ENCODE results near the gene TAF1D.

The TAF1D gene

DNA sequence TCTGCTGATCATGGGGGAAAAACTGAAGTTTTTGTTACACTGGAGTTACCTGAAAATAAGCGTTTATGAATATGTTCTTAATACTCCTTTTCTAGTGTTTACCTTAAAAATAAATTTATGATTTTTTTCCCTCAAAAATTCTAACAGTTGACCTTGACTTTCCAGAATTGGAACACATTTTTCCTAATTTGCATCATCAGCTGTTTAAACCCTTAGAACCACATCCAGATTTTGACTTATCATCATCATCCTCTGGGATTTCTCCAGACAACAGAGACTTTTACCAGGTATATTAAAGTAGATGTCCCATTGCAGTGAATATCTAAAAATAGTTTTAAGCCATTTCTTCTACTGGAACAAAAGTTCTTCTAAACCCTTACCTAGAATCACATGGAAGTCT, 17.2 kb downstream of the TAF1D start:
- no peak for DNase-seq

DNA sequence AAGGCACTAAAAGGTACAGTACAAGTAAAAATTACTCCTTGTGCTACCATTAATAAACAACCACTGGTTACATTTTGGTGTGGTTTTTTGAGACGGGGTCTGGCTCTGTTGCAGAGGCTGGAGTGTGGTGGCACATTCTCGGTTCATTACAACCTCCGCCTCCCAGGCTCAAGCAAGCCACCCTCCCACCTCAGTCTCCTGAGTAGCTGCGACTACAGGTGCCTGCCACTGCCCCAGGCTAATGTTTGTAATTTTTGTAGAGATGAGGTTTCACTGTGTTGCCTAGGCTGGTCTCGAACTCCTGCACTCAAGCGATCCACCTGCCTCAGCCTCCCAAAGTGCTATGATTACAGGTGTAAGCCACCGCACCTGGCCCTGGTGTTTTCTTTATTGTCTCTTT, 20.8 kb downstream of the TAF1D start:
- no peak for DNase-seq

DNA sequence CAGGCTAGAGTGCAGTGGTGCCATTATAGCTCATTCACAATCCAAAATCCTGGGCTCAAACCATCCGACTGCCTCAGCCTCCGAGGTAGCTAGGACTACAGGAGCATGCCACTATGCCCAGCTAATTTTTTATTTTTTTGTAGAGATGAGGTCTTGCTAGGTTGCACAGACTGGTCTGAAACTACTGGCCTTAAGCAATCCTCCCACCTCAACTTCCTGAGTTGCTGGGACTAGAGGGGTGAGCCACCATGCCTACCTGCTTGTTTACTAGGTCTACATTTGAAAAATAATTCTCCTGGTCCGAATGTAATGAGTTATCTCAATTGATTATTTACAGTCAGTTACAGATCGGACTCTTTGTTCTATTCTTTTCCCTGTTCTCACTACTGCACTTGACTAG, 22.0 kb downstream of the TAF1D start:
- DNase-seq: no peak

DNA sequence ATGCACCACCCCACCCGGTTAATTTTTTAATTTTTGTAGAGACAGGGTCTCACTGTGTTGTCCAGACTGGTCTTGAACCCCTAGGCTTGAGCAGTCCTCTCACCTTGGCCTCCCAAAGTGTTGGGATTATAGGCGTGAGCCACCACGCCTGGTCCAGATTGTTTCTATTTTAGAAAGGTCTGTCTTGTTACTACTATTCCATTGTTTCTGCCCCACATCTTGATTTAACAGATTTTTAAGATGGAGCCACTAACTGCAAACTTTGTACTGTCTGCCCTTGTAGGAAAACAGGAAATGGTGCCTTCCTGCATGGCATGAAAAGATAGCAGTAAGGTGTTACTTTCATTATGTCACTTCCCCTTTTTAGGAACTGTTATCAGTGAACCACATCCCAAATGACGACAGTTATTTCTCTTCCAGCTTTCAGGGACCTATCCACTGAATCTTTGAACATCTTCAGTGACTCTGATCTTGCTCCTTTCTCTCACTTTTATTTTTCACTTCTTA, 23.2 kb downstream of the TAF1D start:
- DNase-seq: no peak

DNA sequence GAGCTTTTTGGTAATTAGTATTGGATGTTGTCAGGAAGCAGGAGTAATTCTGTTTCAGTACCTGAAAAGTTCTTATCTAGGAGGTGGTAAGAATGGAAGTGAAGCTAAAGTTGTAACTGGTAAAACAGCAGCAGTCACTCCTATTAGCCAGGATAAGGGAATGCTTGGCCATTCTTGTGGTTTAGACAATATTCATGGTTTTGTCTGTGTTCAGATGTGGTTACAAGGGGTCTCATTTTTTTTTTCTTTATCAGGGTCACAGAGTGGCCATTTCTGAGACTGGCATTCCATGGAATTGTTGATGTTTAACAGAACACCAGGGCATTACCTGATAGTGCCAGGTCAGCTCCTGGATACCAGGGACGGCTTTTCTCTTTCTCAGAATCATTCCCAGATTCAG, 23.8 kb downstream of the TAF1D start:
- no peak for DNase-seq

DNA sequence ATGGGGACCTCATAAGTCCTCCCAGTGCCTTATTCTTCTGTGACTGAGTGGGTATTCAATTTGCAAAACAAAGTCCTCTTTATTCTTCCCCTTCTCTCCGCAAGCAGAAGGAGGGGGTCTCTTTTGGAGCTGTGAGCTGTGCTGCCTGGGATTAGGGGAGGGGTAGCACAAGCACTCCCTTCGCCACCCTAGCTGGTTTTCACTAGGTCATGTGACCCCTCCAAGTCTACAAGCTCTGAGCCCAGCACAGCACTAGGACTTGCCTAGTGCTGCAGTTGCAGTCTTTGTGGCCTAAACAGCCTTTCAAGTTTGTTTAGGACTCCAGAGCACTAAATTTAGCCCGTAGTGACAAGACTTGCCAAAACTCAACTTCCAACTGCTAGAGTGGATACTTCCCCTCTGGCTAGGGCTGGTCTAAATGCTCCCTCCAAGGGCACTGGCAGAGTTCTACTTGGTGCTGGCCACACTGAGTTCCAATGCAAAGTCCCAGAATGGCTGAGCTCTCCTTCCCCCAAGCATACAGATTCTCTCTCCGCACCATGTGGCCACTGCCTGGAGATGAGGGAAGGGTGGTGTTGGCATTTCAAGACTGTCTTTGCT, 25.4 kb downstream of the TAF1D start:
- no peak for DNase-seq

DNA sequence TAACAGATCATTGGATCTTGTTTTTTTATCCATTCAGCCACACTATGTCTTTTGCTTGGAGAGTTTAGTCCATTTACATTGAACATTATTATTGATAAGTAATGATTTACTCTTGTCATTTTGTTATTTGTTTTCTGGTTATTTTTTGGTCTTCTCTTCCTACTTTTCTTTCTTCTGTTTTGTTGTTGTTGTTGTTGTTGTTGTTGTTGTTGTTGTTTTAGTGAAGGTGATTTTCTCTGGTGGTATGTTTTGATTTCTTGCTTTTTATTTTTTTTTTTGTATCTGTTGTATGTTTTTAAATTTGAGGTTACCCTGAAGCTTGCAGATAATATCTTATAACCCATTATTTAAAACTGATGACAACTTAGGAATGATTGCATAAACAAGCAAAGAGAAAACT, 28.6 kb downstream of the TAF1D start:
- no peak for DNase-seq

DNA sequence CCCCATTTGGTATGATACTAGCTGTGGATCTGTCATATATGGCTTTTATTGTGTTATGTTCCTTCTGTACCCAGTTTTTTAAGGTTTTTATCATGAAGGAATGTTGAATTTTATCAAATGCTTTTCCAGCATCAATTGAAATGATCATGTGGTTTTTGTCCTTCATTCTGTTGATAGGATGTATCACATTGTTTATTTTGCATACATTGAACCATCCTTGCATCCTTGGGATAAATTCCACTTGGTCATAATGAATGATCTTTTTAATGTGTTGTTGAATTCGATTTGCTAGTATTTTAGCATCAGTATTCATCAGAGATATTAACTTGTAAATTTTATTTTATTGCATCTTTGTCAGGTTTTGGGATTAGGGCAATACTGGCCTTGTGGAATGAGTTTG, 31.1 kb downstream of the TAF1D start:
- no peak for DNase-seq

DNA sequence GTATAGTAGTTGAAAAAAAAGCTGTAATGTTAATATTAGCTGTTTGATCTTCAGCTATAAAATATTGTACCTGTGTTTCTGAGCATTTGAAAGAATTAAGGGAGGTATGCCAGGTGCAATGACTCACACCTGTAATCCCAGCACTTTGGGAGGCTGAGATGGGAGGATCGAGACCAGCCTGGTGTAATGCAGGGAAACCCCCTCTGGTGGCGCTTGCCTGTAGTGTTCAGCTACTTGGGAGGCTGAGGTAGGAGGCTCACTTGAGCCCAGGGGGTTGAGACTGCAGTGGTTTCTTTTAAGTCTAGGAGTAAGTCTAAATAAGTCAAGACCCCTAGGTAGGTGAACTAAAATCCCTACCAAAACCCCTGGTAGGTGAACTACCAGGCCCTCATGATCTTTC, 37.1 kb downstream of the TAF1D start:
- DNase-seq: no peak

DNA sequence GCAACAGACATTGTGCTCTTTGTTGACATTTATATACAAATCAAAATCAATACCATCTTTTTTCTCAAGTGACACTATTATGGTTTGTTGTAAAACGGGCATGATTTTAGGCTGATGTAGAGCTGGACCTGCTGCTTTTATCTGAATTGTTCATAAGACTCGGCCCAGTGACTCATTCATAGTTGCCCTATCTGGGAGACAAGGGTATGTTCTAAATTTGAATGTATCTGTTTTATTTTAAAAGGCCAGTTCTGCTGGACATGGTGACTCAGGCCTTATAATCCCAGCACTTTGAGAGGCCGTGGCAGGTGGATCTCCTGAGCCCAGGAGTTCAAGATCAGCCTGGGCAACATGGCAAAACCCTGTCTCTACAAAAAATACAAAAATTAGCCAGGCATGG, 40.5 kb downstream of the TAF1D start:
- no peak for DNase-seq

DNA sequence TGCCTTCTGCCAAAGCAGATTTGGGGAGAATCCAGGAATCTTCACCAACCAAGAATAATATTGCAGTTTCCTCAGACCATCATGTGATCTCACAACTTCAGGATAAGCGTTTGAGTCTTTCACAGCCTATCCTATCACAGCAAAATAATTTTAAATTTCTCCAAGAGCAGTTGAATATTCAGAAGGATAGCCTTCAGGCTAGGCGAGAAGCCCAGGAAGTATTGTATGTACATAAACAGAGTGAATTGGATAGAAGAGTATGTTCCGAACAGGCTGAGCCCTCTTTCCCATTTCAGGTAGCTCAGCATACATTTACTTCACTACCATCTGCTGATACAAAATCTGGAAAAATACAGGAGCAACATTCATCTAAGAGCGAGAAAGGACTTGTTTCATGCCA, 43.7 kb downstream of the TAF1D start:
- DNase-seq: no peak

DNA sequence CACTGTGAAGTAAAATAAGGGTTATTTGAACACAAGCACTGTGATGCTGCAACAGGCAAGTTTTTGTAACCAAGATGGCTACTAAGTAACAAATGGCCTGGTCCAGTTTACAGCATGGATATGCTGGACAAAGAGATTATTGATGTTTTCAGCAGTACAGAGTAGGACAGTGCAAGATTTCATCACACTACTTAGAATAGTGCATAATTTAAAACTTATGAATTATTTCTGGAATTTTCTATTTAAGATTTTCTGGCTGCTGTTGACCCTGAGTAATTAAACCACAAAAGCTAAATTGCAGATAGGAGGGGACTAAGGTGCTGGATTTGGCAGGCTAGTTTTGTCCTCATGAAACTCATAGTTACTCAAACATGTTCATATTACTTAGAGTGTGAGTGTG, 46.7 kb downstream of the TAF1D start:
- no peak for DNase-seq

DNA sequence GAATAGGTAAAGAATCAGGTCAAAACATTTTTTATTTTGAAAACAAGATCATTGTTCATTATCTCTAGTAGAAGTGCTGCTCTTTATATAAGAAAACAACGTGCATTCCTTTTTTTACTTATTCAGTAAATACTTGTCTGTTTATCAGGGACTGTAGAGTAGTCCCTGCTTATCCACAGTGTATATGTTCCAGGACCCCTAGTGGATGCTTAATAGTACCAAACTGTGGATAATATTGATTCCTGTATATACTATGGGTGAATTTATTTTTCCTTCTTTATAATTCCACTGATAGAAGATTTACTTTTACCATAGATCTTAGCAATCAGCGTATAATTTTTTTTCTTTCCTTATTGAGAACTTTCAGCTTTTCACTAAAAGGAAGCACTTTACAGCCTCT, 47.2 kb downstream of the TAF1D start:
- DNase-seq: no peak

DNA sequence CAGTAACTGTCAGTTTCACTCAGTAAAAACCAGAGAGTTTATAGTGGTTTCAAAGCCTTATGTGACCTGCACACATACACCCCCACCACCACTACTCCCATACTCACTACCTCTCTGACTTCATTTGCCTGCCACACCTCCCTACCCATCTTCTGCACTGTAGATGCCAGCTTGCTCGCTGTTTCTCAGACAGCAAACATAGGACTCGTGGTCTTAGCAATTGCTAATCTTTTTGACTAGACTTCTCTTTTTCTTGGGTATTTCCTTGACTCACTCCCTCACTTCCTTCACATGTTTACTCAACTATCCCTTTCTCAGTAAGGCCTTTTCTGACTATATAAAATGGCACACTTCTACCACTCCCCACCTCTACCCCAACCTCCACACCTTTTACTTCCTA, 52.1 kb downstream of the TAF1D start:
- DNase-seq: no peak

DNA sequence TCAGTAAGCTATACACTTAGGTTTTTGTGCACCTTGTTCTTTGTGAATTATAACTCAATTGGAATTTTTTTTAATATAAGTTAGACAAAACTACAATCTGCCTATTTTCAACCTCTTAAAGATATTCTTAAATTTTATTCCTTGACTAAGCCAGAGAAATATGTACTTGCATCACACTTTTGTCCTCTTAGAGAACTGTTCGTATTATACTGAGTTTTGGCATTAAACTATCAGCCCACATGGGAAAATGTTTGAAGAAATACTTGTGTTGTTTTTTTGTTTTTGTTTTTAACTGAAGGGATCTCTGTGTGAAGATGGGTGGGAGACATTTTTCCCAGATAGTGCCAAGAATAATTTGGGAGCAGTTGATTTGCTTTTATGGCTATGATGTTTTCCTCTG, 54.5 kb downstream of the TAF1D start:
- no peak for DNase-seq

DNA sequence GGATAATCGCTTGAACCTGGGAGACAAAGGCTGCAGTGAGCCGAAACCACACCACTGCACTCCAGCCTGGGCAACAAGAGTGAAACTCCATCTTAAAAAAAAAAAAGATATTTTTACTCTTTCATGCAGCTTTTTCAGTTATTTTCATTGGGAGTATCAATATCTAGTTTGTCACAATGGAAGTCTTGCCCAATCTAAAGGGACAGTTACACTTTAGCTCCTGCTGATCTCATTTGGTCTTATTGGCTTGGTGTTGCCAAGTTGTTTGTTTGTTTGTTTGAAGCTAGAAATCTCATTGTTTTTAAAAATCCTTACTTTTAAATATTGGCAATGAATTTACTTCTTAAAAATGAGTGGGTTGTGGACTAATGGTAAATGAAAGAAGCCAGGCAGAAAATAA, 55.1 kb downstream of the TAF1D start:
- no peak for DNase-seq

Data from hypothalamus (tissue), 51 donors.